G401 (cell line): ENCODE measurements around the gene PTPN22. TPM values are rescaled to one million over a fixed set of nuclear protein-coding genes. Genes with fewer than 3 reads are reported as not detected.
"Not testable (repeated sequence)": the region's sequence is repeated elsewhere in the genome, so short reads cannot be mapped to it uniquely, and the experiment has no call there.

Experiments
- DNase-seq: peaks from one replicate; pipeline ENCODE4 v3.0.0-alpha.2; 2015; ENCODE audit warnings: low spot score
- in situ Hi-C: cut with HindIII; loops from 2 replicates; pipeline ENCODE4 v1.10.0; 2016; ENCODE audit warnings: low sequenced_read_pairs, mixed read lengths
- total RNA-seq: library from RNA; depleted of rRNA; stranded (reverse); fragments of >200 nt; shearing (Covaris generic); gene quantifications from 2 replicates; pipeline ENCODE4 v1.2.3, GENCODE V29; 2014

PTPN22 gene
- total RNA-seq, 1 experiment from 2014 or later: not detected

DNA sequence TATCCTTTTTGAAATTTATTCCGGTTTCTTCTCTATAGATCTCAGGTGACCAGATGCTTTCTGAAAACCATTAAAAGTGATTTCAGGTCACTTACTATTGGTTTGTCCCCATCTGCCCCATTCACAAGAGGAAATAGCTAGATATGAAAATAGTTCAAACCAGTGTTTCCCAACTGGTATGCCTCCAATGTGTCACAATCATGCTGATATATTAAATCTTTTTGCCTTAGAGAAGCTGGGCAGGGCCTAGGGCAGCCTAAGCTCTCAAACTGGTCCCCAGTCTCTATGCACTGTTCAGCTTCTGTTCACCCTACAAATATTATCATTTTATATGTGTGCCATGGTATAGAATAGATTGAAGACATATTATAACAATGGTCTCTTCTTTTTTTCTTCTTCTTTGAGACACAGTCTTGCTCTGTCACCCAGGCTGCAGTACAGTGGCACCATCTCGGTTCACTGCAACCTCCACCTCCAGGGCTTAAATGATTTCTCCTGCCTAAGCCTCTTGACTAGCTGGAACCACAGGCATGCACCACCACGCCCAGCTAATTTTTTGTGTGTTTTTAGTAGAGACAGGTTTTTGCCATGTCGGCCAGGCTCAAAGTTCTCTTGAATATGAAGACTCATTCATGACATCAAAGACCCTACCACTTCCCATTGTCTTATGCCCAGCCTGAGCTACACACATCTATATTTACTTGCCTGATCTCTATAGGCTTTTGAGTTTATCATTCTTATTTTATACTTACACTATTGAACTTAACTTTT lies 15.7 kb downstream of the PTPN22 start:
- in situ Hi-C loops: no loop called here
- no peak for DNase-seq

GRCh38 chr1:113854234-113854633 lies 17.3 kb downstream of the PTPN22 start:
- no peak for DNase-seq
- in situ Hi-C loops: no loop called here

GRCh38 chr1:113852694-113853093 lies 18.8 kb downstream of the PTPN22 start:
- DNase-seq, in situ Hi-C loops: not testable (repeated sequence)

- in situ Hi-C loops: no loop called here
Observed at GRCh38 chr1:113850127-113850796, 21.2 kb downstream of the PTPN22 start.

GRCh38 chr1:113849072-113849471 lies 22.4 kb downstream of the PTPN22 start:
- in situ Hi-C loops: no loop called here
- DNase-seq: no peak

More at GRCh38 chr1:113850127-113850796, 21.2 kb downstream of the PTPN22 start:
- no peak for DNase-seq

GRCh38 chr1:113846391-113847035 lies 25.0 kb downstream of the PTPN22 start:
- in situ Hi-C loops: no loop called here
- no peak for DNase-seq

DNA sequence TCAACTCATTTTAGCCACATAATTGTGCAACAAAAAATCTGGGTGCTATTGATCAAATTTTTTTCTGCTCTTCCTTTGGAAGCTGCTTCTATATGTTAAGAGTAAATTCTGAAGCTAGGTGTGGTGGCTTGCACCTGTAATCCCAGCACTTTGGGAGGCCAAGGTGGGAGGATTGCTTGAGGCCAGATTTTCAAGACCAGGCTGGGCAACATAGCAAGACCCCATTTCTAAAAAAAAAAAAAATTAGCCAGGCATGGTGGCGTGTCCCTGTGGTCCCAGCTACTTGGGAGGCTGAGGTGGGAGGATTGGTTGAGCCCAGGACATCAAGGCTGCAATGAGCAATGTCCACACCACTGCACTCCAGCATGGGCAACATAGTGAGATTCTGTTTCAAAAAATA lies 35.0 kb downstream of the PTPN22 start:
- no peak for DNase-seq
- in situ Hi-C loops: no loop called here

GRCh38 chr1:113835686-113836290 lies 35.7 kb downstream of the PTPN22 start:
- in situ Hi-C loops: no loop called here
- peak; percentile 77 for DNase-seq

DNA sequence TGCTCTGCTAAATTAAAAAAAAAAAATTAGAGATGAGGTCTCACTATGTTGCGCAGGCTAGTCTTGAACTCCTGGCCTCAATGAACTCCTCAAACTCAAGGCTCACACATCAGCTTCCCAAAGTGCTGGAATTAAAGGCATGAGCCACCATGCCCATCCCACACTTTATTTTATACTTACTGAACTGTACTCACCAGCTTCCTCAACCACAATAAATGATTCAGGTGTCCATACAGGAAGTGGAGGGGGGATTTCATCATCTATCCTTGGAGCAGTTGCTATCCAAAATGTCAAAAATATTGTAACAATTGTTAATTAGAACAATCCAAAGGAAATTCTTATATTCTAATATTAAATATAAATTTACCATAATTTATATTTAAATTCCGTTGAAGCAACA lies 36.8 kb downstream of the PTPN22 start:
- in situ Hi-C loops: no loop called here
- DNase-seq: no peak

DNA sequence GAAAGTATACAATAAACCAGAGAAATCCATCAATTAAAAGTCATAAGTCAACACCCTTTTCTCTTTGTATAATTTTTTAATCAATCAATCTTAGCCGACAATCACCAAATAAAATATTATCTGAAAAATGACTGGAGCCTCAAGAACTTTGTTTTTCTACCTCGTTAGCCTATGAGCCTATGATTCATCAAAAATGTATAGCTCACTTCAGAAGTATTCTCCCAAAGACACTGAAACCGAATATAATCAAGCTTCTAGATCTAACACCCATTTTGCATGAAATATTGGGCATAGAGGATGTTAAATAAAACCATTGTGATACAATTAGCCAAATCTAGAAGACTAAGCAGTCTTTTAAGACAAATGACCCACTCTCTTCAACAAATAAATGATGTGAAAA lies 41.5 kb downstream of the PTPN22 start:
- in situ Hi-C loops: no loop called here
- DNase-seq: no peak

GRCh38 chr1:113821916-113822315 lies 49.6 kb downstream of the PTPN22 start:
- in situ Hi-C loops: no loop called here
- DNase-seq: no peak

- no peak for DNase-seq
- in situ Hi-C loops: no loop called here
Observed at GRCh38 chr1:113818578-113818977, 52.9 kb downstream of the PTPN22 start.

DNA sequence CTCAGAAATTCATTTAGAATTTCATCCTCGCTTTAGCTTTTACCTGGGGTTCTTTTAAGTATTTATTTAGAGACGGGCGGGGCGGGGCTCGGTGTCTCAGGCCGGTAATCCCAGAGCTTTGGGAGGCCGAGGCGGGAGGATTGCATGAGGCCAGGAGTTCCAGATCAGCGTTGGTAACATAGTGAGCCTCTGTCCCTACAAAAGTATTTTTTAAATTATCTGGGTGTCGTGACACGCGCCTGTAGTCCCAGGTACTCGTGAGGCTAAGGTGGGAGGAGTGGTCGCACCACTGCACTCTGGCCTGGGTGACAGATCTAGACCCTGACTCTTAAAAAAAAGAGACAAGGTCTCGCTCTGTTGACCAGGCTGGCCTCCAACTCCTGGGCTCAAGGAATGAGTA lies 58.3 kb downstream of the PTPN22 start:
- in situ Hi-C loops: no loop called here
- no peak for DNase-seq

GRCh38 chr1:113812661-113813135 lies 58.8 kb downstream of the PTPN22 start:
- no peak for DNase-seq
- in situ Hi-C loops: no loop called here

DNA sequence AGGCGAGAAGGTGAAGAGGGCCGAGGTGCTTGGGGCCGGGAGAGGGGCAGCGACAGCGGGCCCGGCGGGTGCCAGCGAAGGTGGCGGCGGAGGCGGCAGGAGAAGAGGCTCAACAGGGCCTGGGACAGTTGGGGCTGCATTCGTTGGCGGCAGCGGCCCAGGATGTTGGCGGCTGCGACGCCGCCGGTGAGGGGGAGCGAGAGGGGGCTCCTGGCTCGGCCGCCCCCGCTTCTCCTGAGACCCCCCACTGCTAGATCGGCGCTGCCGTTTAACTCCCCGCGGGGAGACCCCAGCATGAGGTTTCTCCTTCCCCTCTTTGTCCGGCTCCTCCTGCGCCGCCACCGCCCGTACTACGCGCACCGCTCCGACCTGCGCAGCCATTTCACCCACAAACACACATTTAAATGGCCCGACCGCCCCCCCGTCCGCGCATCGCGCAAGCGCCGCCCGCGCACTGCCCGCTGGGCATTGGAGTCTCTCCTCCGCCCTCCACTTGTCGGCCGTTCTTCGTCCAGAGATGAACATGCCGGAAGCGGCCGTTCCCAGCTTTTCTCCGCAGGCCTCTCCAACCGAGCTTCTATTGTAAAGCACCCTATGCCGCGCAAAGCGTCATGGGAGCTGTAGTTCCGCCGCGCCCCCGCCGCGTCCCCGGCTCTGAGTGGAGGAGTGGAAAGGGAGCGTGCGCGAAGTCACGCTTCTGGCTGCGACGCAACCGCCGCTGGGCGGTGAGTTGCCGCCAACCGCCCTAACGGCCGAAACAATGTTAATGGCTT lies 59.4 kb downstream of the PTPN22 start, which contains the start of gene RSBN1:
RSBN1 (minus strand) TSS at position 589 of the 773 bp plus-strand sequence; CDS start at position 525, 64 bp downstream.
- peak; percentile 99 for DNase-seq
- in situ Hi-C loops: no loop called here

DNA sequence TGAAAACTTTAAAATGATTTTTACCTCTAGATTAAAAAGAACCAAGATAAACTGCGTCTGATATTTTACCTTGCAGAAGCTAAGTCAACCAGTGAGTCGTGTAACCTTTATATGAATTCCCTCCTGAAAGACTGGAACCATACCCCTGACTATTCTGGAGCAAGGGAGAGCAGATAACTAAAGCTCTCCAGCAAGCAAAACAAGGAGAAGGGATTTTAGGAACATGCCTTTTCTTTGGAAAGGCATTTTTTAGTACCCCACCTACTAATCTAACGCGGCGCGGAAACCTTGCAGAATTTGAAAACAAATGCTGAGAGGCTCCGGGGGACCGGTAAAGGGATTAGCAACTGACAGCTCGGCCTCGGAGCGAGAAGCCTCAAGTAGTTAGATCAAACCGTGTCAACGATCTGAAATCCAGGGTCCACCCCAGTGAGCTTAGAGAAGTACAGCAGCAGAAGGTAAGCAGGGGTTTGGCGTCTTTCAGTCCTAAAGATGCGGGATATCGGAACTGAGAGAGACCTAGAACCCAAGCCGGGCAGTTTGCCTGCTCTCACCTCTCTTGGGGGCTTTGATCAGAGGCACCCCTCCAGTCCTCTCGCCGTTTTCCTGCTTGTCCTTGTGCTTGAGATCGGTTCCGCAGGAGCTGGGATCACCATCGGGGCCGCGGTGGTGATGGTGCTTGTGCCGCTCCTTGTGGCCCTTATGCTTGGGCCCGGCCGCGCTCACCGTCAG lies 60.2 kb downstream of the PTPN22 start:
- peak; percentile 45 for DNase-seq
- in situ Hi-C loops: no loop called here

GRCh38 chr1:113809670-113810602 lies 61.6 kb downstream of the PTPN22 start:
- in situ Hi-C loops: no loop called here
- DNase-seq: no peak
